Adrenal gland (tissue), 12 donors: Measurements from ENCODE around the gene FOXO4. TPM values are rescaled to one million over a fixed set of nuclear protein-coding genes. Genes with fewer than 3 reads are reported as not detected.

ENCODE experiments used
- DNase-seq, 7 donors: peaks; one replicate each; pipeline ENCODE4 v3.0.0-alpha.2; 2019 to 2020
- H3K27ac ChIP-seq, 5 donors: fragments of 200-600 bp; sonication (generic) in 4 of 5; 1 replicate in 3 of 5; 2 replicates in 2 of 5; pipeline versions ENCODE4 v1.5.1 to v1.8.0; 2016 to 2020; ENCODE audit warnings: mild to moderate bottlenecking in 1 of 5
- H3K27me3 ChIP-seq: fragments of 200-600 bp; 2 replicates; pipeline ENCODE4 v1.8.0; 2021
- H3K36me3 ChIP-seq, 2 donors: fragments of 200-600 bp; replicated peaks in 1 of 2; 1 replicate in 1 of 2; 2 replicates in 1 of 2; pipeline versions ENCODE4 v1.5.1 to v1.8.0; 2018 to 2022
- H3K4me1 ChIP-seq, 2 donors: fragments of 200-600 bp; replicated peaks in 1 of 2; 1 replicate in 1 of 2; 2 replicates in 1 of 2; pipeline versions ENCODE4 v1.5.1 to v1.8.0; 2018 to 2021
- H3K4me3 ChIP-seq, 4 donors: fragments of 200-600 bp; sonication (generic) in 3 of 4; one replicate each; pipeline ENCODE4 v1.5.1; 2016 to 2018
- H3K9me3 ChIP-seq, 3 donors: fragments of 200-600 bp; sonication (generic) in 1 of 3; replicated peaks in 1 of 3; 1 replicate in 2 of 3; 2 replicates in 1 of 3; pipeline versions ENCODE4 v1.5.1 to v1.8.0; 2016 to 2021
- POLR2A ChIP-seq, 2 donors: fragments of 450-650 bp; IDR thresholded peaks; one replicate each; pipeline ENCODE4 v1.6.1; 2017; ENCODE audit warnings: antibody characterized with exemption in 2 of 2, mild to moderate bottlenecking in 2 of 2, moderate library complexity in 1 of 2
- WGBS, 4 donors: extraction: QIAGEN DNeasy Blood & Tissue Kit in 2 of 4; methylation state at CpG; one replicate each; pipeline versions ENCODE4 v1.1.5 to v1.1.7; 2013 to 2017; 5-methylcytosine and 5-hydroxymethylcytosine counted together
- intact Hi-C, 2 donors: fragments of 100-400 bp; cut with DNase I; formaldehyde crosslinking; loops; one replicate each; pipeline versions ENCODE4 v1.14.1 to v1.15.0; 2022 to 2023
- polyA plus RNA-seq, 3 donors: library from polyadenylated mRNA; stranded (reverse); fragments of 200-250 nt in 2 of 3; fragments of 350-450 nt in 1 of 3; fragmentation: Illumina TruSeq in 1 of 3; extraction: RNeasy Lipid Tissue Mini Kit (QIAGEN cat#74804) in 1 of 3; gene quantifications; one replicate each; pipeline ENCODE4 v1.2.3, GENCODE V29; 2013 to 2014
- total RNA-seq, 9 donors: library from RNA; depleted of rRNA in 4 of 9; stranded (reverse); fragments of >200 nt in 4 of 9; fragments of 120-200 nt in 1 of 9; fragmentation: NEBNext Ultra II Directional in 1 of 9; extraction: Animal tissue kit (Norgen Biotek cat#: 25700) in 1 of 9; gene quantifications; one replicate each; pipeline versions ENCODE4 v1.1.0 to v1.2.4, GENCODE V29; 2013 to 2023
- TF ChIP-seq, protein P1 (sequence below), 6 experiments: fragments of 450-650 bp in 4 of 6; fragments of 200-600 bp in 2 of 6; sonication (generic) in 1 of 6; IDR thresholded peaks; 1 replicate in 5 of 6; 2 replicates in 1 of 6; pipeline versions ENCODE4 v1.5.1 to v1.8.0; 2016 to 2021; ENCODE audit warnings: antibody characterized with exemption in 6 of 6, mild to moderate bottlenecking in 2 of 6, moderate library complexity in 1 of 6
- donor health status: healthy with polysubstance abuse.
- donor health status: Bipolar disorder and iron deficiency.
- donor health status: DM: yes; HTN: yes; CAD: no.
- donor health status: DM: no; HTN: no; CAD: no.
- donor health status: DM: no; HTN: no; CAD: no.
- donor health status: DM: yes; HTN: yes; CAD: no.

The FOXO4 gene
- total and polyA plus RNA-seq, 12 donors = 14.3 to 191 (median 77.6) TPM

DNA sequence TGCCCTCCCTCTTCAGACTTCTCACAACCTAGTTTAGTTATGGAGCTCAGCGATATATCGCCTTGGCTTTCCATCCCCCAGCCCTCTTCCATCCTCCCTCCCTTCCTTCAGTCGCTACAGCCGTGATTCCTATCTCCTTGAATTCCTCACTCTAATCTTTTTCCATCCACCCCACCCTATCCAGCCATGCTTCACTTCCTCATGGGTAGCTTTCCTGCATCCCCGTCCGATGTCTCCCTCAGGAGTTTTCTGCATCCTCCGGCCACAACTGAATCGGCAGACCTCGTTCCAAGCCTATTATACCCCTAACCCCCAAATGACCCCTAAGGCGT is 28.0 kb upstream of the FOXO4 start:
- H3K4me1 ChIP-seq = peaks cover 0 to 6% of the 10 kb centered on the region in 2 donors
- peaks cover 6% of the 10 kb centered on the region for H3K27me3 ChIP-seq
- no peak for TF ChIP-seq POLR2A (IDR thresholded peaks at IDR 0.05)
- TF ChIP-seq, protein P1, sequence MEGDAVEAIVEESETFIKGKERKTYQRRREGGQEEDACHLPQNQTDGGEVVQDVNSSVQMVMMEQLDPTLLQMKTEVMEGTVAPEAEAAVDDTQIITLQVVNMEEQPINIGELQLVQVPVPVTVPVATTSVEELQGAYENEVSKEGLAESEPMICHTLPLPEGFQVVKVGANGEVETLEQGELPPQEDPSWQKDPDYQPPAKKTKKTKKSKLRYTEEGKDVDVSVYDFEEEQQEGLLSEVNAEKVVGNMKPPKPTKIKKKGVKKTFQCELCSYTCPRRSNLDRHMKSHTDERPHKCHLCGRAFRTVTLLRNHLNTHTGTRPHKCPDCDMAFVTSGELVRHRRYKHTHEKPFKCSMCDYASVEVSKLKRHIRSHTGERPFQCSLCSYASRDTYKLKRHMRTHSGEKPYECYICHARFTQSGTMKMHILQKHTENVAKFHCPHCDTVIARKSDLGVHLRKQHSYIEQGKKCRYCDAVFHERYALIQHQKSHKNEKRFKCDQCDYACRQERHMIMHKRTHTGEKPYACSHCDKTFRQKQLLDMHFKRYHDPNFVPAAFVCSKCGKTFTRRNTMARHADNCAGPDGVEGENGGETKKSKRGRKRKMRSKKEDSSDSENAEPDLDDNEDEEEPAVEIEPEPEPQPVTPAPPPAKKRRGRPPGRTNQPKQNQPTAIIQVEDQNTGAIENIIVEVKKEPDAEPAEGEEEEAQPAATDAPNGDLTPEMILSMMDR (IDR thresholded peaks at IDR 0.05) = no peak
- H3K9me3 ChIP-seq = no peaks in the 10 kb centered on the region
- peak in 2 of 7 donors; percentile 13 to 21 for DNase-seq
- intact Hi-C loops = loop anchor here in 1 of 2 donors (5.0 kb wide), 1 partner anchor 60 kb away; no protein-coding TSS in a partner anchor
- WGBS, 4 donors = 0 to 37% (median 12%) methylated on average over 9 to 10 of the region's 10 CpGs
- H3K27ac ChIP-seq = peak overlapping the region; percentile 53 to 84 (median 78)
- peak overlapping the region in 2 of 4 donors; percentile 40 to 55 for H3K4me3 ChIP-seq
- no peaks in the 10 kb centered on the region for H3K36me3 ChIP-seq

DNA sequence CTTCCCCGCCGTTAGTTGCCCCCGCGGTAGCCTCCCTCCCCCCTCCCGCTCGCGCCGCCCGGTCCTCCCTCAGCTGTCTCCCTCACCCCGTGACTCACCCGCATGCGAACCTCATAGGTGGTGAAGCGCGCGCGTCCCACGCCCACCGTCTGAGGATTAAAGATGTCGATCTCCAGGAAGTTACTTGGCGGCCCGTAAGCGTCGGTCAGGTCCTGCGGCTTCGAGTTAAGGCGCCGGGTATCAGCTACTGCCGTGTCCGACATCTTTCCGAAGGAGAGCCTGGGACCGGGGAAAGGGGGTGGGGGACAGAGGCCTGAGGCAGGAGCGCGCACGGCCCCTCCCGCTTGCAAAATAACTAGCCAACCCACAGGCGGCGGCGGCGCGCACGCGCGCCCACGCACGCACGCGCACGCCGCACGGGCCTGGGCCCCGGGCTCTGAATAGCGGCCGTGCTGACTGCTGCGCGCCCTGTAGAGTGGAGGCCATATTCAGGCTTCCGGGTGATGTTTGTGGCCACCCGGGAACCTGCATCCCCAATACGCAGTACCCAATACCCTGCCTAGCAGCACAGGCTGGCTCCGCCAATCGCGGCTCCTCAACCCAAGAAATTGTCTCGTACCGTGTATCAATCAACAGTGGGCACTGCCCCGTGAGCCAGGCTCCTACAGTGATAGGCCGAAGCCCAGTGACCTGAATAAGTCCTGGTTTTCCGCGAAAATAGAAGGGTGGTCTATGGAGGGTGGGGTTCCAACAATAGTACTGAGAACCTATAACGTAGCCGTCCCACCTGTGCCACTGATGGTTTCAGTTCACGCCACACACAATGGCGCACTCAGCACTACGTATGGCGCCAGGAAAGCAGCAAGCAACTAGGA is 27.4 kb upstream of the FOXO4 start, which contains the start of gene SNX12:
TSS of gene SNX12 (minus strand) at position 291 of the 875 bp plus-strand sequence. CDS start at position 263, 28 bp downstream.
- 0 to 61% (median 18%) methylated on average over 19 to 73 of the region's 73 CpGs for WGBS, 4 donors
- intact Hi-C loops = loop anchor here in 1 of 2 donors (5.0 kb wide), 1 partner anchor 59 kb away; no protein-coding TSS in a partner anchor
- peak within 1 kb of the TSS; percentile 53 to 88 (median 78) for H3K27ac ChIP-seq

DNA sequence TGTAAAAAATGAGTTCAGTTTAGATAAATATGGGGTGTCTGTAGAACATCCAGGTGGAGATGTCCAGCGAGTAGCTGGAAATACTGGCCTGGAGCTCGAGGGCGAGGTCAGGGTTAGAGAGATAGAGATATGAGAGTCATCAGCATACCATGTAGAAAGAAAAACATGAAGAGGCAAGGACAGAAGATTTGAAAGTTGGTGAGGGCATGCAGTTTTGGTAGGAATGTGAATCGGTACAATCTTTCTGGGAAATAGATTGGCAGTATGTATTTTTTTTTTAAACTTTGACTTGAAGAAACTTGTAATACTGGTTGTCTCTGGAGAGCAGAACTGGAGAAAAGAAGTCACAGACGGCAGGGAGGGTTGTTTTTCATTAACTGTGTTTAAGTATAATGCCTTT is 25.1 kb upstream of the FOXO4 start:
- DNase-seq = no peak
- no peaks in the 10 kb centered on the region for H3K36me3 ChIP-seq
- peaks cover 0 to 6% of the 10 kb centered on the region in 2 donors for H3K4me1 ChIP-seq
- H3K27ac ChIP-seq = no peak overlapping the region
- WGBS, 4 donors = 50 to 59% (median 55%) methylated on average over 5 of the region's 5 CpGs
- no peak overlapping the region for H3K4me3 ChIP-seq
- TF ChIP-seq POLR2A (IDR thresholded peaks at IDR 0.05) = no peak
- TF ChIP-seq, protein P1 (IDR thresholded peaks at IDR 0.05) = no peak
- H3K27me3 ChIP-seq = peaks cover 6% of the 10 kb centered on the region
- H3K9me3 ChIP-seq = no peaks in the 10 kb centered on the region
- intact Hi-C loops = no loop called here

More for the DNA sequence above, 27.4 kb upstream of the FOXO4 start, which contains the start of gene SNX12:
- peak within 1 kb of the TSS in 2 of 4 donors; percentile 40 to 55 for H3K4me3 ChIP-seq
- TF ChIP-seq, protein P1 (IDR thresholded peaks at IDR 0.05) = peak in 4 of 6 experiments; percentile 40 to 96 (median 80)
- peak in 1 of 2 donors; percentile 71 for TF ChIP-seq POLR2A (IDR thresholded peaks at IDR 0.05)
- no peaks in the 10 kb centered on the region for H3K9me3 ChIP-seq
- no peaks in the 10 kb centered on the region for H3K36me3 ChIP-seq
- H3K27me3 ChIP-seq = peaks cover 6% of the 10 kb centered on the region
- DNase-seq = peak; percentile 87 to 98 (median 94)
- H3K4me1 ChIP-seq = peaks cover 0 to 6% of the 10 kb centered on the region in 2 donors

DNA sequence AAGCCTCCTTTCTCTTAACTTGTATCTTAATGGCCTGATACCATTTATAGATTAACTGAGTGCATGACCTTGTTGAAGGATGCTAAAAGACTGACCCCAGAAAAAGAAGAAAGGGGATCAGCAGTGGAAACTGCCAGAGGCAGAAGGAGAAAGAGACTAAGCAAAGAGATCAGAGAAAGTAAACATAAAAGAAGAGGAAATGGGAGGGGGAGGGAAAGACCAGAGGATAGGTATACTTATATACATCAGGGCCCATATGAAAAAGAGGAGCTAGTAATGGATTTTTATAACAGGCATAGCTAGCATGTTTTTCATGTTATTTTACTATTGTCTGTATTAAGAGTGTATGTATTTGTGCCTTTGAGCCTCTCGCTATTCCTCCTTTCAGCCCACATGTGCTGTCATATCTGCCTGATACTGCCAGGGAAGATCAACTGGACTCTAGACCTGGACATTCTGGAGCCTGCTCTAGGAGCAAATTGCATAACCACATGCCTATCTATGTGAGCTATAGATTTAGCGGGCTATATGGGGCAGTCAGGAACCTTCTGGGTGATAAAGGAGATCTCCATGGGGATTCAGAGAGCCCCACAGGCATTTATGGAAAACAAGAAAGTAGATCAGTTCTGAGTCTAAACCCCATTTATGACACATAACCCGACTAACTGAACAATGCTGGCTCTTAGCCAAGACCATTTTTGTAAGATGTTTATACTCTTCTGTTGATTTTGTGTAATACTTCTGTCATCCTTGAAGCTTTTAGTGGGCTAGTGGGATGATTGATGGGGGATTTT is 14.1 kb upstream of the FOXO4 start:
- intact Hi-C loops = no loop called here
- Histone ChIP-seq H3K27me3 (peaks cover 7% of the 10 kb centered on the region), H3K27ac (no peak overlapping the region), H3K36me3 (no peaks in the 10 kb centered on the region), H3K4me3 (no peak overlapping the region), H3K9me3 (no peaks in the 10 kb centered on the region), H3K4me1 (no peaks in the 10 kb centered on the region)
- TF ChIP-seq, protein P1 (IDR thresholded peaks at IDR 0.05) = no peak
- TF ChIP-seq POLR2A (IDR thresholded peaks at IDR 0.05) = no peak
- no peak for DNase-seq
- 53 to 73% (median 55%) methylated on average over 3 of the region's 3 CpGs for WGBS, 4 donors
